Measurements from ENCODE around the gene MRTFB.

The MRTFB gene

GRCh38 chr16:14193316-14193871, 122.3 kb downstream of the MRTFB start:
- no peak for DNase-seq

GRCh38 chr16:14194721-14195120, 123.6 kb downstream of the MRTFB start:
- no peak for DNase-seq

GRCh38 chr16:14196011-14196410, 124.9 kb downstream of the MRTFB start:
- DNase-seq, result no peak

- DNase-seq, result no peak
These were observed 125.4 kb downstream of the MRTFB start for GRCh38 chr16:14196539-14196938.

- no peak for DNase-seq
These were observed 126.9 kb downstream of the MRTFB start for GRCh38 chr16:14198012-14198411.

DNA sequence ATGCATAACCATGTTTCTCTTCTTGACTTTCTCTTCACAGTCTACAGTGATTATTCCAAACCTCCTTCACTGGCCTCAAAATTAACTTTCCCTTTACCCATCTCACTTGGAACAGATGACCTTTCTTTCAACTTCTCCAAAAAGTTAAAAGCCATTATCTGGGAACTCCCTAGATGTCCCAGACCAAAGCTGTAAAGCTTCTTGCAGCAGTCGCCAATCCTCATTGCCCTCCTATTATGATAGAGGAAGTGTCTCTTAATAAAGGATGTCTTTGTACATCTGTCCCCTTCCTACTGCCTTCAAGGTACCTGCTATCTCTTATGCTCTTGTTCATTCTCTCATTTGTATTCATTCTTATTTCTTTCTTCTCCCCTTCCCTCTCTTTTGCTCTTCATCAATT, 127.5 kb downstream of the MRTFB start:
- DNase-seq, result no peak

DNA sequence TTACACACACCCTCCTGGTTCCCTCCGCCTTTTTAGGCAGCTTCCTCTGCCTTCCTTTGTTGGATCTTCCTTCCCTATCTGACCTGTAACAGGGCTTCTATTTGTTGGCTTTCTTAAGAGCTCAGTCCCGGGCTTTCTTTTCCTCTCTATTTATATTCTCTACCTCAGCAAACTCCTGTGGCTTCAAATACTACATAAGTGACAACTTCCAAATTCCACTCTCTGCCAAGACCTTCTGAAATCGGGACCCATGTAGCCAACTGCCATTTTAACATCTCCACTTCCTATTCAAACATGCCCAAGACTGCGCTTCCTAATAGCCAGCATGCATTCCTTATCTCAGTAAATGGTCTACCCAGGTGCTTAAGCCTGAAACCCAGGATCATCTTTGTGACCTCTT, 128.1 kb downstream of the MRTFB start:
- DNase-seq, result no peak

- no peak for DNase-seq
These were observed 128.5 kb downstream of the MRTFB start for GRCh38 chr16:14199624-14200023.

DNA sequence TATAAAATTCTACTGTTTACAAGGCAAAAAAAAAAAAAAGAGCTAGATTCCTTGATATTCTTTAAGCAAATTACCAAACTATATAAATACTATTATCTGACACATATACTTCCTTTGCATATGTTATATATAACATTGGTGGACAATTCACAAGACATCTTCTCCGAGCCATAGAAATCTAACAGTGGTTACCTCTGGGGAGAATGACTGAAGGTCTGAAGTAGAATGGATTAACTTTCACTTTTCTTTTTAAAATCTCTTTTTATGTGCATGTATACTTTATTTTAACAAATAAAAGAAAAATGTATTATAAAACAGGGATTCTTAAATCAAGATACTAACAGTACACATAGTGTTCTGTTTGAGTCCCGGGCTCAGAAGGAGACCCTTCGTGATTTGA, 131.0 kb downstream of the MRTFB start:
- no peak for DNase-seq

- DNase-seq, result no peak
These were observed 131.6 kb downstream of the MRTFB start for GRCh38 chr16:14202697-14203096.

DNA sequence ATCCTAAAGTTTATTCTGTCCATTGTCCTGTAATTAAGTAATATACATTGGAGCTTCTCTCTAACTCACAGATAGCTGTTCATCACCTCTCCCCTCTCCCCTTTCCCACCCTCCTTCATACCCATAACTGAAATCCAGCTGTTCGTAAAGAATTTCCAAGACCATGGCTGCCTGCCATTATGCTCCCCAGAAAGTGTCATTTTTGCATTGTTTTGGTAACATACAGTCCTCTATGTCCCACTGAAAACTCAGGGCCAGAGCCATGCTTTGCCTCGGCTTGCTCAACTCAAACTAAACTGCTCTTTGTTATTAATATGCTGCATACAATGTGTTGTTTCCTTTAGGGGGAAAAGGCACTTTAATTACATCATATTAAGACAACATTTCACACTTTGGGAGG, 132.0 kb downstream of the MRTFB start:
- no peak for DNase-seq

DNA sequence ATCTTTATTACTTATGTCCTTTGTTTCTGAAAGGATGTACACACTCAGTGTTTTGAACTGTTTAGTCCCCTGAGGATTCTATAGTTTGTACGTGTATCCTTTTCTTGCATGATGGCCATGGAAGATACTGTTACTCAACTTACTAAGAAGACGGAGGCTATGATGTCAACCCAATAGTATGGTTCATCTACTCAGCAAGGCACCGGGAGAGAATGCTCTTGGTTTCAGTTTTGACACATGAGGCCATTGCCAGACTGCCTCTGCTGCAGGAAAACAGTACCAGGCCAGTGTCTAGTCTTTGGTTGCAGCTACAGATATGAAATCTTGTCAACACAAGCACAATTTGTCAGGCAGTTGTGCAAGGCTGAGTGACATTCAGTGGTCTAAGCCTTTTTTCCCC, 134.5 kb downstream of the MRTFB start:
- DNase-seq, result no peak

- DNase-seq, result no peak
These were observed 140.9 kb downstream of the MRTFB start for GRCh38 chr16:14211856-14212543.

GRCh38 chr16:14215941-14216340, 144.8 kb downstream of the MRTFB start:
- no peak for DNase-seq

DNA sequence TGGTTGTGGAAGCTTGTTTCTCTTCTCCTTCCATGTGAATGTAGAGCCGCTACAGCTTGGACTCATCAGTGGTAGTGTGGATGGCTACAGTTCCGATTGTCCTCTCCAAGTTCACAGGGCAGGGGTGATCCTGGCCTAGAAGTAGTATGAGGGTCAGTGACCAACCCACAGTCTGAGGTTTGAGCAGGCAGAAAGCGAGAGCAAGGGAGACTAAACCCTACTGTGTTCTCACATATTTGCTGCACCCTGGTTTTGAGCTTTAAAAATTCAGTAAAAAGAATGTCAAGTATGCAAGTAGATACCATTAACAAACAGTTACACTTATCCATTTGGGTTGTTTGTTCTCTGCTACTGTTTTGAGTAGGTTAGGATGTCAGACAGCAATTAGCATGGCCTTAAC, 148.9 kb downstream of the MRTFB start:
- DNase-seq, result no peak

DNA sequence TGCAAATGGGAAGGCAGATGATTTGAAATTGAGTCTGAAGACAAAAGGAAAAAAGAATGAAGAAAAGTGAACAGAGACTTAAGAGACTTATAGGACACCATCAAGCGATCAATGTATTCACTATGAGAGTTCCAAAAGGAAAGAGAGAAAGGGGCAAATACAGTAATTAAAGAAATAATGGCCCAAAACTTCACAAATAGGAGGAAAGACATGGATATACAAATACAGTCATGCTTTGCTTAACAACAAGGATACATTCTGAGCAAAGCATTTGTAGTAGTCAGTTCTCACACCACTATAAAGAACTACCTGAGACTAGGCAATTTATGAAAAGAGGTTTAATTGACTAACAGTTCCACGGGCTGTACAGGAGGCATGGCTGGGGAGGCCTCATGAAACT, 152.5 kb downstream of the MRTFB start:
- no peak for DNase-seq

DNA sequence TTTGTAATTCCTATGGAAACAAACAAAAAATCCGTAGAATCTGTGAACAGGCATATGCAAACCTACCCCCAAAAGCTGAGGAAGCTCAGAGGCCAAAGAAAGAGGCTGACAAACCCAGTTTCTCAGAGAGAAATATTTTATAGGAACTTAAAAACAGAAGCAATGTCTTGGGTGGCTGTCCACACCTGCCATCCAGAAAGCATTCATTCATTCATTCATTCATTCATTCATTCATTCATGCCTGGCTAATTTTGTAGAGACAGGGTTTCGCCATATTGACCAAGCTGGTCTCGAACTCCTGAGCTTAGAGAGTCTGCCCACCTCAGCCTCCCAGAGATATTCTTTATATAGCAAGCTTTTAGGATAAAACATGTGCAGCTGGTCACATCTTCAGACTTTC, 154.3 kb downstream of the MRTFB start:
- DNase-seq, result no peak

DNA sequence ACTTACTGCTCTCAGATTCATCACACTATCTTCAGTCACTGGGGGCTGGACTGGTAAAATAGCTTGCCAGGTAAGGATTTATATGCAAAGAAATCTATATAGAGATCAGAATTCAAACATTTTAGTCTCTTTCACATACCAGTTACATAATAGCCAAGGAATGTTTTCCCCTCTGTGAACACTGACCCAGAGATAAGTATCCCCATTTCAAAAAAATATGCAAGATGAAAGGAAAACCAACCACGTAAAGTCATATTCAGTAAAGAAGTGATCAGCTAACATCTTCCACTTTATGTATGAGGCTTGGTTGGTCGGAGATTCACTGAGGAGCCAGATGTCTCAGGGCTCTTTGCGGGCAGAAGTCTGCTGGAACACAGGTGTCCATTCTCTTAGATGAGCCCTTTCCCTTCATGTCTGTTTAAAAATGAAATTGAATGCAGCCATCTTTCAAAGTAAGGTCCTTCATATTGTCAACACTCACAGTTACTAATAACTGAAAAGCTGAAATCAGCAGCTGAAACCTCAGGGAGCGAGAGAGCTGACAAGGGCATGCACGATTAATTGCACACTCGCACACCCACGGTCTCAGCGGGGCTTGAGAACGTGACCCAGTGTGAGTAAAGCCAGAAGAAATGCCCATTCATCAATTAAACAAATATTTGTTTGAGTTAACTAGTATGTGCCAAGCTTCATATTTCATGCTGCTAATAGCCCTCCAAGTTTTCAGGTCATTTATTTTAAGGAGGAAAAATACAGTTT, 161.2 kb downstream of the MRTFB start:
- DNase-seq, result no peak

DNA sequence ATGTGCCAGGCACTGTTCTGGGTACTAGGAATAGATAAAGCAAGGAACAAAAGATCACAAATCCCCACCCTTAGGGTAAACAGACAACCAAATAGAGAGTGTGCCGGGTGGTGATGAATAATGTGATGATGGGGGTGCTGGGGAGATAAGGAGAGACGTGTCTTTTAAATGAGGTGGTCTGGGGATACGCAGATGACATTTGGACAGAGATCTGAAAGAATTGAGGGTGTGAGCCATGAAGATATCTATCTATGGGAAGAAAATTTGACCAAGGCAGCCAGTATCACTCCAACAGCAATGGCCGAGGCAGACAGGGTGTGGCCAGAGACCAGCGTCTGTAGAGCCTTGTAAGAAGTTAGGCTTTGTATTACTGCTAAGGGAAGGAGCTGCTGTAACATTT, 165.3 kb downstream of the MRTFB start:
- DNase-seq, result no peak

- no peak for DNase-seq
These were observed 167.6 kb downstream of the MRTFB start for GRCh38 chr16:14238756-14239155.

- no peak for DNase-seq
These were observed 168.7 kb downstream of the MRTFB start for GRCh38 chr16:14239791-14240190.

- no peak for DNase-seq
These were observed 169.2 kb downstream of the MRTFB start for GRCh38 chr16:14240219-14240843.

DNA sequence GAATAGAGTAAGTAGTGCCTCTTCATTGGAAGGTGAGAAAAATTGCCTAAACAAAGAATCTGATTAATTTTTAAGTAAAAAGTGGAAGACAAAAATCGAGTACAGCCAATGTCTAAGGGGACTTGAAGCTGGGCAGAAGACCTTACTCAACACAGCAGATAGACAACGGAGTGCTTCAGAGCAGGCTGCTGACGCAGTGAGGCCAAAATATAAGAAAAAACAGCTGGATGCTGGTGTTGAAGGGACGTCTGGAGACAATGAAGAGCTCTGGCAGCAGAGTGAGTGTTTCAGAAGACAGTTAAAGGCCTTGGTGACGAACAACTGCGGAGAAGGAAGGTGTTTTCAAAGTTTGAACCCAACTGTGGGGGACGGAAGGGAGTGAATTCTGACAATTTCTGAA, 169.8 kb downstream of the MRTFB start:
- no peak for DNase-seq

DNA sequence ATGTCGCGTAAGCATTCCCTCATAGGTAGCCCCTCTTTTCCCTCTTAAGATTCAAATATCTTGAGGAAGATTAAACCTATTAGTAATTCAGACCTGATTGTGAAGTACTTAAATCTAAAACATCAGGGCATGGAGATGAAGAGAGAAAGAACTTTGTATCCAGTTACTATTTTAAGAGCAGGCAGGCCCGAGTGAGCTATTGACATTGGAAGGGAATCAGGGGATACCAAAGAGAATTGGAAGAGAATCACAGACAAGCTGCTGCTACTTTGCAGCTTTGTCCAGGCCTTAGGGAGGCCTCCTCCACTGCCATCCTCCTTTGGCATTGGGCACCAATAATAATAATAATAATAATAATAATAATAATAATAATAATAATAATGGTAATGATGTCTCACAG, 170.5 kb downstream of the MRTFB start:
- no peak for DNase-seq

Measured in DMS 273 treated with DMSO at 0.1 percent for 48 hours (cell line).